ENCODE measurements around the gene SNIP1. TPM values are rescaled to one million over a fixed set of nuclear protein-coding genes. Genes with fewer than 3 reads are reported as not detected.

The SNIP1 gene
- polyA plus RNA-seq, 1 donor from 2014 or later = 9.5 TPM

GRCh38 chr1:37545019-37545418 lies 9.1 kb downstream of the SNIP1 start:
- TF ChIP-seq RAD21 (conservative IDR thresholded peaks at IDR 0.05) = no peak
- TF ChIP-seq EP300 (conservative IDR thresholded peaks at IDR 0.05; ENCODE audit: poor library complexity, severe bottlenecking) = no peak
- no peak for TF ChIP-seq CTCF (IDR thresholded peaks at IDR 0.05; ENCODE audit: poor library complexity, severe bottlenecking)
- TF ChIP-seq REST (IDR thresholded peaks at IDR 0.05; ENCODE audit: borderline replicate concordance) = no peak
- no peak for TF ChIP-seq POLR2AphosphoS5 (IDR thresholded peaks at IDR 0.05)
- TF ChIP-seq SMC3 (conservative IDR thresholded peaks at IDR 0.05; ENCODE audit: poor library complexity) = no peak
- no peak for TF ChIP-seq EZH2 (IDR thresholded peaks at IDR 0.05; ENCODE audit: borderline replicate concordance, insufficient read depth, low read length, poor library complexity, severe bottlenecking)
- TF ChIP-seq TAF1 (IDR thresholded peaks at IDR 0.05; ENCODE audit: low read depth) = no peak
- TF ChIP-seq MXI1 (conservative IDR thresholded peaks at IDR 0.05; ENCODE audit: poor library complexity, severe bottlenecking) = no peak
- no peak overlapping the region for H2AFZ ChIP-seq (ENCODE audit: low read depth, low read length)
- no peak overlapping the region for H3K4me3 ChIP-seq (ENCODE audit: low read length)
- H3K27me3 ChIP-seq (ENCODE audit: insufficient read depth, low read depth, low read length) = no peaks in the 10 kb centered on the region
- H3K27ac ChIP-seq (ENCODE audit: low read length) = no peak overlapping the region
- H3K9me2 ChIP-seq (ENCODE audit: insufficient read depth, low read length) = no peaks in the 10 kb centered on the region
- no peaks in the 10 kb centered on the region for H3K9me3 ChIP-seq (ENCODE audit: low read length)
- no peaks in the 10 kb centered on the region for H3F3A ChIP-seq (ENCODE audit: insufficient read depth, low read length, poor library complexity, severe bottlenecking)
- H4K20me1 ChIP-seq (ENCODE audit: insufficient read depth) = no peaks in the 10 kb centered on the region
- no peak overlapping the region for H3K9ac ChIP-seq (ENCODE audit: low read length)
- peaks cover 6% of the 10 kb centered on the region for H3K79me2 ChIP-seq (replicated peaks; ENCODE audit: insufficient read depth, low read length)
- no peak overlapping the region for H3K4me2 ChIP-seq (ENCODE audit: low read length)
- H3K36me3 ChIP-seq (ENCODE audit: insufficient read depth, low read length) = no peaks in the 10 kb centered on the region

GRCh38 chr1:37544530-37544929 lies 9.6 kb downstream of the SNIP1 start:
- H3K9me3 ChIP-seq (ENCODE audit: low read length) = no peaks in the 10 kb centered on the region
- no peaks in the 10 kb centered on the region for H3K36me3 ChIP-seq (ENCODE audit: insufficient read depth, low read length)
- TF ChIP-seq MXI1 (conservative IDR thresholded peaks at IDR 0.05; ENCODE audit: poor library complexity, severe bottlenecking) (no peak), RAD21 (conservative IDR thresholded peaks at IDR 0.05) (no peak), EP300 (conservative IDR thresholded peaks at IDR 0.05; ENCODE audit: poor library complexity, severe bottlenecking) (no peak), EZH2 (IDR thresholded peaks at IDR 0.05; ENCODE audit: borderline replicate concordance, insufficient read depth, low read length, poor library complexity, severe bottlenecking) (no peak), SMC3 (conservative IDR thresholded peaks at IDR 0.05; ENCODE audit: poor library complexity) (no peak), POLR2AphosphoS5 (IDR thresholded peaks at IDR 0.05) (no peak), REST (IDR thresholded peaks at IDR 0.05; ENCODE audit: borderline replicate concordance) (no peak), TAF1 (IDR thresholded peaks at IDR 0.05; ENCODE audit: low read depth) (no peak), CTCF (IDR thresholded peaks at IDR 0.05; ENCODE audit: poor library complexity, severe bottlenecking) (no peak)
- H3K79me2 ChIP-seq (replicated peaks; ENCODE audit: insufficient read depth, low read length) = peaks cover 4% of the 10 kb centered on the region
- no peak overlapping the region for H3K4me3 ChIP-seq (ENCODE audit: low read length)
- no peaks in the 10 kb centered on the region for H3F3A ChIP-seq (ENCODE audit: insufficient read depth, low read length, poor library complexity, severe bottlenecking)
- H3K4me2 ChIP-seq (ENCODE audit: low read length) = no peak overlapping the region
- no peak overlapping the region for H3K27ac ChIP-seq (ENCODE audit: low read length)
- no peak overlapping the region for H2AFZ ChIP-seq (ENCODE audit: low read depth, low read length)
- no peak overlapping the region for H3K9ac ChIP-seq (ENCODE audit: low read length)
- H3K27me3 ChIP-seq (ENCODE audit: insufficient read depth, low read depth, low read length) = no peaks in the 10 kb centered on the region
- H3K9me2 ChIP-seq (ENCODE audit: insufficient read depth, low read length) = no peaks in the 10 kb centered on the region
- H4K20me1 ChIP-seq (ENCODE audit: insufficient read depth) = no peaks in the 10 kb centered on the region

All from neural cell (in vitro differentiated cells).